Stimulated activated CD4-positive, alpha-beta T cell treated with anti-CD3 and anti-CD28 coated beads, TNF-alpha, amount 100 ng/mL, for 4 hours (primary cell): Measurements from ENCODE around the gene GRM1.
"Not testable (repeated sequence)": the region's sequence is repeated elsewhere in the genome, so short reads cannot be mapped to it uniquely, and the experiment has no call there.

Experiments
- DNase-seq, 3 experiments: peaks; one replicate each; pipeline ENCODE4 v3.0.0-alpha.2; 2020; ENCODE audit warnings: low read depth in 3 of 3

The GRM1 gene

GRCh38 chr6:146191612-146192011 is 162.8 kb downstream of the GRM1 start:
- no peak for DNase-seq

- DNase-seq = no peak
Measured at GRCh38 chr6:146194434-146194833, 165.6 kb downstream of the GRM1 start.

GRCh38 chr6:146200176-146200575 is 171.3 kb downstream of the GRM1 start:
- no peak for DNase-seq

- no peak for DNase-seq
Measured at GRCh38 chr6:146202570-146202969, 173.7 kb downstream of the GRM1 start.

GRCh38 chr6:146209942-146210341 is 181.1 kb downstream of the GRM1 start:
- no peak for DNase-seq

- no peak for DNase-seq
Measured at GRCh38 chr6:146210406-146211083, 181.7 kb downstream of the GRM1 start.

GRCh38 chr6:146211646-146212045 is 182.8 kb downstream of the GRM1 start:
- DNase-seq = no peak

GRCh38 chr6:146212781-146213180 is 183.9 kb downstream of the GRM1 start:
- DNase-seq = no peak

- DNase-seq = no peak
Measured at GRCh38 chr6:146219101-146219500, 190.2 kb downstream of the GRM1 start.

- no peak for DNase-seq
Measured at GRCh38 chr6:146224449-146224848, 195.6 kb downstream of the GRM1 start.

- no peak for DNase-seq
Measured at GRCh38 chr6:146224988-146225387, 196.1 kb downstream of the GRM1 start.

GRCh38 chr6:146240322-146240721 is 211.5 kb downstream of the GRM1 start:
- no peak for DNase-seq

GRCh38 chr6:146240807-146241206 is 211.9 kb downstream of the GRM1 start:
- no peak for DNase-seq

GRCh38 chr6:146243646-146244045 is 214.8 kb downstream of the GRM1 start:
- DNase-seq = not testable (repeated sequence)

- no peak for DNase-seq
Measured at GRCh38 chr6:146244630-146245143, 215.8 kb downstream of the GRM1 start.

- DNase-seq = no peak
Measured at GRCh38 chr6:146246028-146246427, 217.2 kb downstream of the GRM1 start.

- no peak for DNase-seq
Measured at GRCh38 chr6:146253691-146254090, 224.8 kb downstream of the GRM1 start.

- no peak for DNase-seq
Measured at GRCh38 chr6:146258206-146258605, 229.3 kb downstream of the GRM1 start.

GRCh38 chr6:146260886-146261285 is 232.0 kb downstream of the GRM1 start:
- DNase-seq = no peak

GRCh38 chr6:146265056-146265455 is 236.2 kb downstream of the GRM1 start:
- no peak for DNase-seq

GRCh38 chr6:146267447-146267846 is 238.6 kb downstream of the GRM1 start:
- DNase-seq = no peak

- no peak for DNase-seq
Measured at GRCh38 chr6:146267946-146268345, 239.1 kb downstream of the GRM1 start.

GRCh38 chr6:146269482-146269881 is 240.6 kb downstream of the GRM1 start:
- DNase-seq = no peak

- not testable (repeated sequence) for DNase-seq
Measured at GRCh38 chr6:146271163-146271562, 242.3 kb downstream of the GRM1 start.
